NCI-H82 treated with DMSO at 0.1 percent for 48 hours (cell line): ENCODE results near the gene SIPA1L2.

Experiments used
- DNase-seq: peaks from one replicate; lab custom pipeline; 2025; ENCODE audit not compliant: unreplicated experiment; lab: John Stamatoyannopoulos, UW

SIPA1L2 gene, protein sequence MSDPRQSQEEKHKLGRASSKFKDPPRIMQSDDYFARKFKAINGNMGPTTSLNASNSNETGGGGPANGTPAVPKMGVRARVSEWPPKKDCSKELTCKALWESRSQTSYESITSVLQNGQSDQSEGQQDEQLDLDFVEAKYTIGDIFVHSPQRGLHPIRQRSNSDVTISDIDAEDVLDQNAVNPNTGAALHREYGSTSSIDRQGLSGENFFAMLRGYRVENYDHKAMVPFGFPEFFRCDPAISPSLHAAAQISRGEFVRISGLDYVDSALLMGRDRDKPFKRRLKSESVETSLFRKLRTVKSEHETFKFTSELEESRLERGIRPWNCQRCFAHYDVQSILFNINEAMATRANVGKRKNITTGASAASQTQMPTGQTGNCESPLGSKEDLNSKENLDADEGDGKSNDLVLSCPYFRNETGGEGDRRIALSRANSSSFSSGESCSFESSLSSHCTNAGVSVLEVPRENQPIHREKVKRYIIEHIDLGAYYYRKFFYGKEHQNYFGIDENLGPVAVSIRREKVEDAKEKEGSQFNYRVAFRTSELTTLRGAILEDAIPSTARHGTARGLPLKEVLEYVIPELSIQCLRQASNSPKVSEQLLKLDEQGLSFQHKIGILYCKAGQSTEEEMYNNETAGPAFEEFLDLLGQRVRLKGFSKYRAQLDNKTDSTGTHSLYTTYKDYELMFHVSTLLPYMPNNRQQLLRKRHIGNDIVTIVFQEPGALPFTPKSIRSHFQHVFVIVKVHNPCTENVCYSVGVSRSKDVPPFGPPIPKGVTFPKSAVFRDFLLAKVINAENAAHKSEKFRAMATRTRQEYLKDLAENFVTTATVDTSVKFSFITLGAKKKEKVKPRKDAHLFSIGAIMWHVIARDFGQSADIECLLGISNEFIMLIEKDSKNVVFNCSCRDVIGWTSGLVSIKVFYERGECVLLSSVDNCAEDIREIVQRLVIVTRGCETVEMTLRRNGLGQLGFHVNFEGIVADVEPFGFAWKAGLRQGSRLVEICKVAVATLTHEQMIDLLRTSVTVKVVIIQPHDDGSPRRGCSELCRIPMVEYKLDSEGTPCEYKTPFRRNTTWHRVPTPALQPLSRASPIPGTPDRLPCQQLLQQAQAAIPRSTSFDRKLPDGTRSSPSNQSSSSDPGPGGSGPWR (N-terminal part only)

DNA sequence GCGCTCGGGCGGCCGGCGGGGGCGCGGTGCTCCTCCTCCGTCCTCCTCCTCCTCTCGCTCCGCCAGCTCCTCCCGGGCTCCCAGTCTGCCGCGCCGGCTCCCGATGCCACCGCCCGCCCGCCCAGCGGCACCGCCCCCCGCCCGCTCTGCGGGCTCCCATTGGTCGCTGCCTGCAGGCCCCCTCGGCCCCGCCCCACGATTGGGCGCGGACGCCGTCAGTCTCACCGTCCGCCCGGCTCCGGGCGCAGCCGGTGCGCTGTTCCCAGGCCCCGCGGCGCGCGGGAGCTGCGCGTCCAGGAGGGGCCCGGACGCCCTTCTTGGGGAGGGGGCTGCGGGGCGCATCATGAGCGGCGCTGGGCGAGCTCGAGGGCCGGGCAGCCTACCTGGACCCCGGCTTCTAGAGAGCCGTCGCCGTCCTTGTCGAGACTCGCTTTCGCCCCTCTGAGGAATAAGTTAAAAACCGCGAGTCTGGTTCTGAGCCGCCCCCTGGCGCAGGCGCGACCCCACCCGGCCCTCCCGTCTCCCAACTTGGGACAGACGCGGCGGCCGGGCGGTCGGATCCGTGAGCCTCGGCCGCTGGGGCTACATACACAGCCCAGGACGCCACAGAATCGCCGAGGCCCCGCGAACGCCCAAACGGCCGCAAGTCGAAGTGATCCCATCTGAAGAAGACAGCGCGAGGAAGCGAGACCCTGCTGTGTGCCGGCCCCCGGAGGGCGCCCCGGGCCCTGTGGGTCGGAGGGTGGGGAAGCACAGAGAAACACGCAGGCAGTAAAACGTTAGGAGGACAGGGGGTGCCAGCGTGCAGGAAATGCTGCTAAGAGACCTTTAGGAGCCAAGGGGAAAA is at the start of gene SIPA1L2:
TSS of gene SIPA1L2 (minus strand) at position 87 of the 847 bp plus-strand sequence. CDS start 114,794 bp downstream, outside the sequence.
- peak; percentile 77 for DNase-seq

- DNase-seq = no peak
These were observed 48.4 kb upstream of the SIPA1L2 start for GRCh38 chr1:232678185-232678886.

GRCh38 chr1:232676307-232676706 is 46.4 kb upstream of the SIPA1L2 start:
- no peak for DNase-seq

DNA sequence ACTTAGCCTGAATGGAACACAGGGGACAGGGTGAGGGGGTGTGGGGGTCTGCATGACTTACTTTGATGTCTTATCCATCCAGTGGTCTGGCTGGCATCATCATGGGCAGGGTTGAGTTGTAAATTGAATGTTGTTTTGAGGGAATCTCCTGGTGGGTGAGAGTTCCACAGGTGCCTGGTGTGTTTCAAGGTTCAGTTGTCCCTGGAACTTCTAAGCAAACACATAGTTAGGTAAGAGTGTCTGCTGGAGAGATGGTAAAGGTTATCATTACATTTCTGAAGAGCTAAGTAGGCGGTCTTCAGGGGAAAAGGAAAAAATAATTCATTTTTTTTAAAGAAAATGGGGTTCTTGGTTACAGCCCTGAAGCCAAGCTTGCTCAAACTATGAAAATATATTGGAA is 46.0 kb upstream of the SIPA1L2 start:
- no peak for DNase-seq

- no peak for DNase-seq
These were observed 45.3 kb upstream of the SIPA1L2 start for GRCh38 chr1:232675260-232675659.

DNA sequence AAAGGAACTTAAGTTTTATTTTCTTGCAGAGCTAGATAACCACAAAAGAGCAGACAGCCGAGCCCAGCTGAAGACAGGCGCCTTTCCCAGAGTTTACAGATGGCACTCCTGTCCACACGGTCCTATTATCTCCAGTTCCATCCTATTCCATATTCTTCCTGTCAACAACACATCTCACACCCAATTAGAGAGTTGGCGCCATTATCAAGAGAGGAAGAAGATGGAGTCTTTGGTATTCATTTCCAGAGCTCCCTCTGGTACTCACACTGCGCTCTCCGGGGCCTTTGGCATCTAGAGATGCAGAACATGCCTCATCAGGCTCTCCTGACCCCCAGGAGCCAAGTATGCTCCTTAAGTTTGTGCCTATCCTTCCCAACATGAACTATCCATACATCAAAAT is 43.3 kb upstream of the SIPA1L2 start:
- no peak for DNase-seq

DNA sequence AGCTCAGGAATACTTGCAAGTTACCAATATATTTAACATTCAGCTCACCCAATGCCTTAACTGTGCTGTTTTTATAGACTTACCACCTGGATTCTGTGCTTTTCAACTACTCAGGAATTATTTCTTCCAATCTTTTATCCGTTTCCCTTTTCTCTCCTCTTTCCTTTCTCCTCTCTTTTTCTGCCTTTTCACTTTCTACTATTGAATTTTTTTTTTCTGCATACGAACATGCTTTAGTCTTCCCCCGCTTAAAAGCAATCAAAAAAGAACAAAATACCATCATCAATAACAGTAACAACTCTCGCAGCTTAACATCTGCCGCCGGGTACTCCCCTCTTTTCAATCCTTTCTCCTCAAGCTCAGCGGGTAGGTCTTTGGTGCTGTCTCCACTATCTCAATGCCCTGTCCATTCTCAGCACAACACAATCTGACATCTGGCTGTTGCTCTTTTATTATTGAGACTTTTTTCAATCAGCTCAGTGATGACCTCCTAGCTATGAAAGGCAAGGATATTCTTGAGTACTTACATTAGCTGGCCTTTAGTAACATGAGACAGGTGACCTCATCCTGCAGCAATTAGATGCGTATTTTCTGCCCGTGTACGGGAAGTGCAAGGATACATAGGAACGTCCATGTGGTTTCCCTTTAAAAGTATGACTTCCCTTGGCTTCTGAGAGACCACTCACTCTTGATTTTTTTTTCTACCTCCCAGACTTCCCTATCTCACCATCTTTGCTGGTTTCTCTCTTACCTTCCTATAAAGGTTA is 40.2 kb upstream of the SIPA1L2 start:
- no peak for DNase-seq

DNA sequence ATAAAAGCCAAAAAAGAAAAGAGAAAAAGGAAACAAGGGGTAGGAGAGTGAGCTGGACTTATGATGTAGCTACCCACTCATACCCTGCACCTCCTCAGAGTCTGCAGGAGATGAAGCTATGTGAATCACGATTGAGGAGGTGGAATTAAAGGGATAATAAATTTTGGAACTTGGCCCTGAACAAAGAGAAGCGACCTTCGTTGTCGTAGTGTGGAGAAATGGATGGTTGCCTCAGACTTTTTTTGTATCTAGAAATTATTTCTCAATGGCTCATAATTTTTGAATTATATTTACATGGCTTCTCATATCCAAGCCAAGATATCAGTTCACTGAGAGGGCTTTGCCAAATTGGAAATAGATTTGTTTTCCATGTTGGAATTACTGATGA is 37.8 kb upstream of the SIPA1L2 start:
- DNase-seq = no peak

GRCh38 chr1:232667094-232667777 is 37.3 kb upstream of the SIPA1L2 start:
- DNase-seq = no peak

GRCh38 chr1:232664844-232665777 is 35.2 kb upstream of the SIPA1L2 start:
- no peak for DNase-seq

- no peak for DNase-seq
These were observed 33.0 kb upstream of the SIPA1L2 start for GRCh38 chr1:232662910-232663309.

DNA sequence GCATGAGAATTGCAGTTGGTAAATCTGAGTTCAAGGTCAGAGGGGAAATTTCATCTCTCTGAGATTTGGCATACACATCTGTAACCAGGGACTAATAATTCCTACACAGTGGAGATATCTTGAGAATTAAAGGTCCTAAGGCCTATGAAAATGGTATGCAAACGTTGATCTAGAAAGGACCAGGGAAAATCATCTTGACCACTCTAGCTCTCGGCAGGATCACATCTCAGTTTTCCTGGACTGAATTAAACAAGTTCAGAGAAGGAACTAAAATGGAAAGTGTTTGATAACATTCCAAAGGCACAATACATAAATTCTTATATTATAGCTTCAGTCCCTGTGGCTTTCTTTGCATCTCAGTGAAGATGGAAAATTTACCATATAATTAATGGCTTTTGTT is 28.5 kb upstream of the SIPA1L2 start:
- DNase-seq = no peak

DNA sequence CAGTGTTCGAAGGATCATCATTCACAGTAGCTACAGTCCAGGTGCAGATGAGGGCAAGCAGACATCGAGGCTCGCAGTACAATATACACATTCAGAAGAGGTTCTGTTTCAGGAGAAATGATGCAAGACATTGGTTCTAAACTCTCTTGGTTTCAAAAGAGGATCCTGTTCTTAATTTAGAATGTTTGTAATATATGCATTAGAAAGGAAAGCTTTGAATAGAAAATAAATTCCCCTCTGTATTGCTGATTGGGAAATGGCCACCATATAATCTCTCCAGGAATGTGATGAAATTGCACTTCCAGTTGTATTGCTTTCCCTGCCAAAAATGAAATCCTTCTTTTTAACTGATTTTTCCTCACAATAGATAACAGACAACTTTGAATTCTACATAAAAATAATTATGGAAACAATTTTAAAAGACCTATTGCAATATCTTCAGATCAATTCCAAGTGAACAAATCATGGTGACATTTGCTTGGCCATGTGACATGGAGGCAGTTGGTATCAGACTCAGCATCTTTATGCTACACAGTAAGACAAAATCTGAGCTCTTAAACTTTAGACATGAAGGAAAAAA is 27.6 kb upstream of the SIPA1L2 start:
- no peak for DNase-seq

- no peak for DNase-seq
These were observed 25.8 kb upstream of the SIPA1L2 start for GRCh38 chr1:232655746-232656085.

DNA sequence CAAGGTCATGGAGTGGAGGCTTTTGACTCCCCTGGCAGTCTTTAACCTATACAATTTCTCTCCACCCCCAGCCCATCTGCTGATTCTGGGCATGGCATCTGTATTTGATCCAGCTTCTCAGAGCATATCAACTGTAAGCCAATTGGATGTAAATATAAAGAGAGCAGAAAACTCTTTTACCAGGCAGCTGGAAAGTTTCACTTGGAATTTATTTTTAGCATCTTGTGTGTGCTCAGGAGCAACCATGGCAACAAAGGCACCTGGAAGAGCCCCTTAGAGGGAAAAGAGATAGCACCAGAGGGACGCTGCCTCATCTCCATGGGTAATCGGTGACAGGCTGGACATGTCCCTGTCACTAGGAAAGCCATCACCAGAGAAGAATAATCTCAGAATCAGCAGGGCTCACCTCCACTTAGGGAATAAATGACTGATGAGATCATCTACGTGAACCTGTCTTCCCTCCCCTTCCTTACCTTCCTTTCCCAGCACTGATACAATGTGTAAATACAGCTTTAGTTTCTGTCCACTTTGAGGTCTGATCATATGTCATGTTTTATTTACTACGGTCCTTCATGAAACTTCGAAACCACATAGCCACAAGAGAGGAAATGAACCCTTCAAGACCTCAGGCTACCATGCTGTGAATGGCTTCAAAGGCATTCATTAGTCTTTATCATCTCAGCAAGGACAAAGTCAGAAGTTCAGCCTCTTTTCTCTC is 25.3 kb upstream of the SIPA1L2 start:
- DNase-seq = no peak

- DNase-seq = no peak
These were observed 23.9 kb upstream of the SIPA1L2 start for GRCh38 chr1:232653789-232654188.

- DNase-seq = no peak
These were observed 20.9 kb upstream of the SIPA1L2 start for GRCh38 chr1:232650845-232651244.
